ENCODE measurements around the gene SUSD4. TPM values are rescaled to one million over a fixed set of nuclear protein-coding genes. Genes with fewer than 3 reads are reported as not detected.

The SUSD4 gene
- total RNA-seq, 6 experiments from 2014 or later: 1.3 to 5.9 (median 2.8) TPM

- Histone ChIP-seq H3K9me3 (no peaks in the 10 kb centered on the region), H3K36me3 (no peaks in the 10 kb centered on the region), H3K27ac (no peak overlapping the region), H3K4me1 (no peaks in the 10 kb centered on the region), H3K4me3 (no peak overlapping the region), H3K27me3 (no peaks in the 10 kb centered on the region)
- TF ChIP-seq POLR2A (IDR thresholded peaks at IDR 0.05): no peak
- TF ChIP-seq, protein P1, sequence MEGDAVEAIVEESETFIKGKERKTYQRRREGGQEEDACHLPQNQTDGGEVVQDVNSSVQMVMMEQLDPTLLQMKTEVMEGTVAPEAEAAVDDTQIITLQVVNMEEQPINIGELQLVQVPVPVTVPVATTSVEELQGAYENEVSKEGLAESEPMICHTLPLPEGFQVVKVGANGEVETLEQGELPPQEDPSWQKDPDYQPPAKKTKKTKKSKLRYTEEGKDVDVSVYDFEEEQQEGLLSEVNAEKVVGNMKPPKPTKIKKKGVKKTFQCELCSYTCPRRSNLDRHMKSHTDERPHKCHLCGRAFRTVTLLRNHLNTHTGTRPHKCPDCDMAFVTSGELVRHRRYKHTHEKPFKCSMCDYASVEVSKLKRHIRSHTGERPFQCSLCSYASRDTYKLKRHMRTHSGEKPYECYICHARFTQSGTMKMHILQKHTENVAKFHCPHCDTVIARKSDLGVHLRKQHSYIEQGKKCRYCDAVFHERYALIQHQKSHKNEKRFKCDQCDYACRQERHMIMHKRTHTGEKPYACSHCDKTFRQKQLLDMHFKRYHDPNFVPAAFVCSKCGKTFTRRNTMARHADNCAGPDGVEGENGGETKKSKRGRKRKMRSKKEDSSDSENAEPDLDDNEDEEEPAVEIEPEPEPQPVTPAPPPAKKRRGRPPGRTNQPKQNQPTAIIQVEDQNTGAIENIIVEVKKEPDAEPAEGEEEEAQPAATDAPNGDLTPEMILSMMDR (IDR thresholded peaks at IDR 0.05): no peak
- 94% methylated on average over 2 of the region's 3 CpGs for WGBS (ENCODE audit: insufficient coverage, low coverage, low lambda C conversion rate, missing lambda C conversion rate)
- no peak for DNase-seq
- no peak for ATAC-seq
- intact Hi-C loops (cut with DNase I): no loop called here
Measured at GRCh38 chr1:223319398-223319797, 44.6 kb downstream of the SUSD4 start.

DNA sequence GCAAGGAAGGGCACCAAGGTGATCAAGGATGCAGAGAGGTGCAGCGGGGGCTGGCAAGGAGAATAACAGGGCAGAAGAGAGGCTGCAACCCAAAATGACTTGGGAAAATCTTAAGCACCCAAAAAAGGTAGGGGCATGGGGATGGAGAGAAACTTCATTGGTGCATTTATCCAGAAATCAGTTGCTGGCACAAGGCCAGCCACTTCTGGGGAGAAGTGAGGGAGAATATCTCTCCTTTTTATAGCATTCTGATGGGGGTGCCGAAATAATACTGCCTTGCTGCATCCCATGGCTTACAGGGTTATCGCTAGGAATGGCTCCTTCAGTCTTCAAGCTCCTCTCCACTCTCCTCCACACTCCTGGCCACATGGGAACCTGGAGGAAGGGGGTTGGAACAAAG, 47.9 kb downstream of the SUSD4 start:
- 90% methylated on average over 3 of the region's 3 CpGs for WGBS (ENCODE audit: insufficient coverage, low coverage, low lambda C conversion rate, missing lambda C conversion rate)
- Histone ChIP-seq H3K9me3 (no peaks in the 10 kb centered on the region), H3K36me3 (no peaks in the 10 kb centered on the region), H3K27ac (no peak overlapping the region), H3K4me1 (no peaks in the 10 kb centered on the region), H3K4me3 (no peak overlapping the region), H3K27me3 (no peaks in the 10 kb centered on the region)
- intact Hi-C loops (cut with DNase I): no loop called here
- DNase-seq: no peak
- no peak for ATAC-seq
- no peak for TF ChIP-seq POLR2A (IDR thresholded peaks at IDR 0.05)
- TF ChIP-seq, protein P1 (IDR thresholded peaks at IDR 0.05): no peak

DNA sequence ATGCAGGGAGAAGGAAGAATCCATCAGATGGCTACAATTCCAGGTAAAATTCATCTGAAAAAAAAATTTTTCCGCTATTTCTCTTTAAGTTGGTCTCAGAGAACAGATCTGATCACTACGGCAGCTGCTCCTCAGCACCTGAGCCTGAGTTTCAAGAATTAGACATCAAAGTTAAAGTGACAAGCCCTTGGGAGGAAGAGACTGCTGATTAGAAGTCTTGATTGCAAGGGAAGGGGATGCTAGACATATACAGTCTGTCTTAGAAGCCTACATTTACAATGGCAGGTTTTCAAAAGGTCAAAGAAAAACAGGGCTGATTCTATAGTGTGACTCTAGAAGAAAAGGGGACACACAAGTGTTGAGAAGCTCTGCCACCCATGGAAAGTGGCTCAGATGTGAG, 48.3 kb downstream of the SUSD4 start:
- Histone ChIP-seq H3K4me3 (no peak overlapping the region), H3K27me3 (no peaks in the 10 kb centered on the region), H3K4me1 (no peaks in the 10 kb centered on the region), H3K36me3 (no peaks in the 10 kb centered on the region), H3K27ac (no peak overlapping the region), H3K9me3 (no peaks in the 10 kb centered on the region)
- TF ChIP-seq, protein P1 (IDR thresholded peaks at IDR 0.05): no peak
- no peak for TF ChIP-seq POLR2A (IDR thresholded peaks at IDR 0.05)
- 65% methylated on average over 2 of the region's 2 CpGs for WGBS (ENCODE audit: insufficient coverage, low coverage, low lambda C conversion rate, missing lambda C conversion rate)
- no peak for ATAC-seq
- intact Hi-C loops (cut with DNase I): no loop called here
- no peak for DNase-seq

DNA sequence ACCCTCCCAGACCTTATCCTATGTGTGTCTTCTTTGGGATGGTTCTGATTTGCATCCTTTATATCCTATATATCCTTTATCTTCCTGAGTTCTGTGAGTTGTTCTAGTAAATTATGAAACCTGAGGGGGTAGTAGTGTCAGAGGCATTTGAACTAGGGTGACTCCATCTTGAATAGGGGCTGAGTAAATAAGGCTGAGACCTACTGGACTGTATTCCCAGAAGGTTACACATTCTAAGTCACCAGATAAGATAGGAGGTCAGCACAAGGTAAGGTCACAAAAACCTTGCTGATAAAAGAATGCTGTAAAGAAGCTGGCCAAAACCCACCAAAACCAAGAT, 50.6 kb downstream of the SUSD4 start:
- no peak for DNase-seq
- no peak for ATAC-seq
- Histone ChIP-seq H3K4me3 (no peak overlapping the region), H3K27me3 (no peaks in the 10 kb centered on the region), H3K36me3 (no peaks in the 10 kb centered on the region), H3K27ac (no peak overlapping the region), H3K4me1 (no peaks in the 10 kb centered on the region), H3K9me3 (no peaks in the 10 kb centered on the region)
- intact Hi-C loops (cut with DNase I): no loop called here
- TF ChIP-seq, protein P1 (IDR thresholded peaks at IDR 0.05): no peak
- no peak for TF ChIP-seq POLR2A (IDR thresholded peaks at IDR 0.05)

GRCh38 chr1:223312705-223313414, 51.1 kb downstream of the SUSD4 start:
- Histone ChIP-seq H3K27ac (no peak overlapping the region), H3K27me3 (no peaks in the 10 kb centered on the region), H3K4me3 (no peak overlapping the region), H3K4me1 (no peaks in the 10 kb centered on the region), H3K36me3 (no peaks in the 10 kb centered on the region), H3K9me3 (no peaks in the 10 kb centered on the region)
- ATAC-seq: no peak
- intact Hi-C loops (cut with DNase I): no loop called here
- 47% methylated on average over 5 of the region's 5 CpGs for WGBS (ENCODE audit: insufficient coverage, low coverage, low lambda C conversion rate, missing lambda C conversion rate)
- DNase-seq: no peak
- TF ChIP-seq, protein P1 (IDR thresholded peaks at IDR 0.05): no peak
- no peak for TF ChIP-seq POLR2A (IDR thresholded peaks at IDR 0.05)

Measured in right lobe of liver (tissue), 6 donors.